Neural progenitor cell (in vitro differentiated cells): ENCODE data around the gene ATXN10. TPM values are rescaled to one million over a fixed set of nuclear protein-coding genes. Genes with fewer than 3 reads are reported as not detected.

Experiments used
- DNase-seq: peaks from one replicate; pipeline ENCODE4 v3.0.0-alpha.2; 2016; ENCODE audit warnings: low spot score
- H2AFZ ChIP-seq: fragments of 200-600 bp; sonication (generic); replicated peaks from 2 replicates; pipeline ENCODE4 v1.6.1; 2016; ENCODE audit warnings: antibody characterized with exemption
- H3F3A ChIP-seq: fragments of 200-600 bp; sonication (generic); 2 replicates; pipeline ENCODE4 v1.6.1; 2016; ENCODE audit warnings: antibody characterized with exemption, low read depth
- H3K27ac ChIP-seq: fragments of 200-600 bp; sonication (generic); 2 replicates; pipeline ENCODE4 v1.5.1; 2016; ENCODE audit warnings: mild to moderate bottlenecking
- H3K27me3 ChIP-seq: fragments of 200-600 bp; sonication (generic); 2 replicates; pipeline ENCODE4 v1.6.1; 2016; ENCODE audit warnings: mild to moderate bottlenecking, moderate library complexity
- H3K36me3 ChIP-seq: fragments of 200-600 bp; sonication (generic); 2 replicates; pipeline ENCODE4 v1.5.1; 2016
- H3K4me1 ChIP-seq: fragments of 200-600 bp; sonication (generic); 2 replicates; pipeline ENCODE4 v1.6.1; 2016; ENCODE audit warnings: mixed run types
- H3K4me2 ChIP-seq: fragments of 200-600 bp; sonication (generic); 2 replicates; pipeline ENCODE4 v1.6.1; 2016
- H3K4me3 ChIP-seq: fragments of 200-600 bp; sonication (generic); 2 replicates; pipeline ENCODE4 v1.5.1; 2016
- H3K79me2 ChIP-seq: fragments of 200-600 bp; sonication (generic); 2 replicates; pipeline ENCODE4 v1.6.1; 2016; ENCODE audit warnings: low read depth
- H3K9ac ChIP-seq: fragments of 200-600 bp; sonication (generic); 2 replicates; pipeline ENCODE4 v1.6.1; 2016
- H3K9me3 ChIP-seq: fragments of 200-600 bp; sonication (generic); 2 replicates; pipeline ENCODE4 v1.5.1; 2016; ENCODE audit warnings: low read depth
- H4K20me1 ChIP-seq: fragments of 200-600 bp; sonication (generic); 2 replicates; pipeline ENCODE4 v1.6.1; 2016; ENCODE audit warnings: low read depth
- H3K27ac Mint-ChIP-seq: 3 replicates; pipeline ENCODE4 v1.8.0; 2021; ENCODE audit warnings: mixed read lengths
- H3K27me3 Mint-ChIP-seq: 2 replicates; pipeline ENCODE4 v1.8.0; 2022; ENCODE audit warnings: low read depth, mild to moderate bottlenecking, inconsistent platforms, moderate library complexity, mixed read lengths; ENCODE audit not compliant: insufficient read depth
- H3K36me3 Mint-ChIP-seq: 3 replicates; pipeline ENCODE4 v1.8.0; 2021; ENCODE audit warnings: mixed read lengths
- H3K4me1 Mint-ChIP-seq: 3 replicates; pipeline ENCODE4 v1.8.0; 2021; ENCODE audit warnings: mixed read lengths
- H3K4me3 Mint-ChIP-seq: 3 replicates; pipeline ENCODE4 v1.8.0; 2021; ENCODE audit warnings: mild to moderate bottlenecking, moderate library complexity, mixed read lengths
- H3K9me3 Mint-ChIP-seq: 3 replicates; pipeline ENCODE4 v1.8.0; 2020; ENCODE audit warnings: mixed read lengths
- EZH2 ChIP-seq: fragments of 200-600 bp; sonication (generic); IDR thresholded peaks from 2 replicates; pipeline ENCODE4 v1.6.1; 2017; ENCODE audit warnings: antibody characterized with exemption, mild to moderate bottlenecking, moderate library complexity
- EZH2phosphoT487 ChIP-seq: fragments of 200-600 bp; sonication (generic); IDR thresholded peaks from 2 replicates; pipeline ENCODE4 v1.6.1; 2017; ENCODE audit warnings: antibody characterized with exemption
- microRNA-seq: library from miRNA; unstranded; fragments of <30 nt; microRNA quantifications from one replicate; pipeline ENCODE4, GENCODE V29; 2016
- small RNA-seq: library from RNA; depleted of rRNA; stranded (forward); fragments of <200 nt; gene quantifications from one replicate; pipeline ENCODE3, GENCODE V24; 2015
- total RNA-seq: library from RNA; depleted of rRNA; stranded (reverse); fragments of >200 nt; gene quantifications from 2 replicates; pipeline ENCODE4 v1.2.3, GENCODE V29; 2015; ENCODE audit warnings: low replicate concordance
- TF ChIP-seq, protein P1 (sequence below): fragments of 200-600 bp; sonication (generic); IDR thresholded peaks from 2 replicates; pipeline ENCODE4 v1.5.1; 2017; ENCODE audit warnings: antibody characterized with exemption, mild to moderate bottlenecking

ATXN10 gene
- total RNA-seq, 1 donor from 2014 or later: 168 TPM

- no peak overlapping the region for H3K27ac Mint-ChIP-seq
- no peak overlapping the region for H3K9ac ChIP-seq
- H3K4me3 Mint-ChIP-seq: no peak overlapping the region
- H3K4me1 ChIP-seq: peaks cover 7% of the 10 kb centered on the region
- no peaks in the 10 kb centered on the region for H3K79me2 ChIP-seq
- peaks cover 14% of the 10 kb centered on the region for H3K4me1 Mint-ChIP-seq
- H2AFZ ChIP-seq: no peak overlapping the region
- H3K4me3 ChIP-seq: no peak overlapping the region
- no peaks in the 10 kb centered on the region for H3K9me3 Mint-ChIP-seq
- H3K27me3 Mint-ChIP-seq: peaks cover 5% of the 10 kb centered on the region
- no peak overlapping the region for H3K27ac ChIP-seq
- no peak for DNase-seq
- no peaks in the 10 kb centered on the region for H3K36me3 ChIP-seq
- H3K9me3 ChIP-seq: no peaks in the 10 kb centered on the region
- H3K4me2 ChIP-seq: no peak overlapping the region
- no peaks in the 10 kb centered on the region for H3K36me3 Mint-ChIP-seq
- no peaks in the 10 kb centered on the region for H3K27me3 ChIP-seq
- H3F3A ChIP-seq: peaks cover 7% of the 10 kb centered on the region
- H4K20me1 ChIP-seq: no peaks in the 10 kb centered on the region
- no peak for TF ChIP-seq EZH2
- TF ChIP-seq EZH2phosphoT487: no peak
- TF ChIP-seq, protein P1, sequence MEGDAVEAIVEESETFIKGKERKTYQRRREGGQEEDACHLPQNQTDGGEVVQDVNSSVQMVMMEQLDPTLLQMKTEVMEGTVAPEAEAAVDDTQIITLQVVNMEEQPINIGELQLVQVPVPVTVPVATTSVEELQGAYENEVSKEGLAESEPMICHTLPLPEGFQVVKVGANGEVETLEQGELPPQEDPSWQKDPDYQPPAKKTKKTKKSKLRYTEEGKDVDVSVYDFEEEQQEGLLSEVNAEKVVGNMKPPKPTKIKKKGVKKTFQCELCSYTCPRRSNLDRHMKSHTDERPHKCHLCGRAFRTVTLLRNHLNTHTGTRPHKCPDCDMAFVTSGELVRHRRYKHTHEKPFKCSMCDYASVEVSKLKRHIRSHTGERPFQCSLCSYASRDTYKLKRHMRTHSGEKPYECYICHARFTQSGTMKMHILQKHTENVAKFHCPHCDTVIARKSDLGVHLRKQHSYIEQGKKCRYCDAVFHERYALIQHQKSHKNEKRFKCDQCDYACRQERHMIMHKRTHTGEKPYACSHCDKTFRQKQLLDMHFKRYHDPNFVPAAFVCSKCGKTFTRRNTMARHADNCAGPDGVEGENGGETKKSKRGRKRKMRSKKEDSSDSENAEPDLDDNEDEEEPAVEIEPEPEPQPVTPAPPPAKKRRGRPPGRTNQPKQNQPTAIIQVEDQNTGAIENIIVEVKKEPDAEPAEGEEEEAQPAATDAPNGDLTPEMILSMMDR: no peak
These were observed 220.5 kb downstream of the ATXN10 start for GRCh38 chr22:45891996-45892621.

DNA sequence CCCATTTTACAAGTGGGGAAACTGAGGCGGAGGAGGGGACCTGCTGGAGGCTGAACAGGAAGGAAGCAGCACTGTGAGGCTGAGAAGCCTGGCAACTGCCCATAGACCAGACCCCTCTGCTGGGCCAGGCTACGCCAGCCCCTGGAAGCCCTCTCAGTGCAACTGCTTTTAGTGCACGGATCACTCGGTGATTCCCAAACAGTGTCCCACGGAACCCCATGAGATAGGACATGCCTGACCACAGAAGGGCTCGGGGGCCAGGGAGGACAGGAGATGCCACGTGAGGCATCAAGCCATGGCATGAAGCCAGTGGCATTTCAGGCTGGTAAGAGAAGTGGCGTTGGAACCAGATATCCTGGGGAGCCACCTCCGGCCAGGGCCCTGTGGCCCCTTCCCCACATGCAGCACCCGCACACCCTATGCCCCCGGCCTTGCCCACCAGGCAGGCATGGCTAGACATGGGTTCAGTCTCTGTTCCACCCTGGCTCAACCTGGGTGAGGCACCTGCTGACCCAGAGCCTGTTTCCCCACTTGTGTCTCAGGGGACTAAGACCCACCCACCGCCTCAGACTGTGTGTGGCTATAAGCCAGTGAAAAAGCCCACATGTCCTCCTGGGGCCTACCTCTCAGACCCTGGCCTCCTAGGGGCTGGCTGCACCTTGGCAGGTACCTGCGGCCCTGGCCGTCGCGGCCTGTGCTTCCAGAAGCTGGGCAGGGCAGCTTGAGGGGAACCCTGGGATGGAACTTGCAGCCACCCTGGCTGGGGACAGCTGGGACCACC, 221.2 kb downstream of the ATXN10 start:
- H3K9me3 Mint-ChIP-seq: no peaks in the 10 kb centered on the region
- peaks cover under 1% of the 10 kb centered on the region for H3K27me3 ChIP-seq
- no peaks in the 10 kb centered on the region for H4K20me1 ChIP-seq
- no peak overlapping the region for H3K4me2 ChIP-seq
- H3K4me3 Mint-ChIP-seq: no peak overlapping the region
- peaks cover 5% of the 10 kb centered on the region for H3K27me3 Mint-ChIP-seq
- peaks cover 16% of the 10 kb centered on the region for H3K4me1 Mint-ChIP-seq
- H3K27ac Mint-ChIP-seq: no peak overlapping the region
- no peak overlapping the region for H3K4me3 ChIP-seq
- no peak overlapping the region for H2AFZ ChIP-seq
- H3K9me3 ChIP-seq: no peaks in the 10 kb centered on the region
- no peaks in the 10 kb centered on the region for H3K36me3 ChIP-seq
- H3K27ac ChIP-seq: no peak overlapping the region
- TF ChIP-seq EZH2phosphoT487 (no peak), EZH2 (no peak)
- TF ChIP-seq, protein P1: no peak
- H3K79me2 ChIP-seq: no peaks in the 10 kb centered on the region
- H3F3A ChIP-seq: peaks cover 7% of the 10 kb centered on the region
- peaks cover 7% of the 10 kb centered on the region for H3K4me1 ChIP-seq
- DNase-seq: no peak
- H3K36me3 Mint-ChIP-seq: no peaks in the 10 kb centered on the region
- H3K9ac ChIP-seq: no peak overlapping the region

DNA sequence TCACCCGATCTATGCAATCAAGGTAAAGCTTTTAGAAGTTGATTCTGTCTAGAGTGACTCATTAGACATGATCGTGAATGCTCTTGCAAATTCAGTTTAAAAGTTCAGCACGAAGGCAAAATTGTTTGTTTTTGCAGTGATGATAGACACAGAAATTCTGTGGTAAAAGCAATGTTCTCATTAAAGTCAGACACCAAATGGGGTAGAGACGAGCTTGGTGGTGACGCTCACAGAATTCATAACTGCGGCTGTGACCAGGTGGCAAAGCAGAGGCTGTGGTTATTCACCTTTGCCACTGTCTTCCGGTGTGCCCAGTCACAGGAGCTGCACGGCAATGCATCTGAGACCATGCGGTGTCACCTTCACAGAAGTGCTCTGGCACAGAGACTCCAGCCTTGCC, 221.9 kb downstream of the ATXN10 start:
- Histone ChIP-seq H3F3A (peaks cover 7% of the 10 kb centered on the region), H3K4me3 (no peak overlapping the region), H3K36me3 (no peaks in the 10 kb centered on the region), H3K4me1 (peaks cover 7% of the 10 kb centered on the region), H3K4me2 (no peak overlapping the region), H3K9me3 (no peaks in the 10 kb centered on the region), H3K9ac (no peak overlapping the region), H2AFZ (no peak overlapping the region), H3K27me3 (peaks cover 7% of the 10 kb centered on the region), H3K27ac (no peak overlapping the region), H3K79me2 (no peaks in the 10 kb centered on the region), H4K20me1 (no peaks in the 10 kb centered on the region)
- H3K27me3 Mint-ChIP-seq: peaks cover 5% of the 10 kb centered on the region
- no peaks in the 10 kb centered on the region for H3K36me3 Mint-ChIP-seq
- H3K4me3 Mint-ChIP-seq: no peak overlapping the region
- no peaks in the 10 kb centered on the region for H3K9me3 Mint-ChIP-seq
- peaks cover 12% of the 10 kb centered on the region for H3K4me1 Mint-ChIP-seq
- H3K27ac Mint-ChIP-seq: no peak overlapping the region
- DNase-seq: no peak
- TF ChIP-seq, protein P1: no peak
- TF ChIP-seq EZH2 (no peak), EZH2phosphoT487 (no peak)

Small RNA genes within 50 kb of the gene (microRNA-seq; reads per million reads assigned to microRNA genes)
- gene MIR4762: not detected

Small RNA genes within 50 kb of the gene (small RNA-seq; reads per million reads assigned to genes)
- gene MIR4762 (not detected), gene RNU6-1161P (not detected)

Other genes starting within 250 kb of the ATXN10 start
- gene FBLN1, start 169.0 kb upstream of the ATXN10 start, total RNA-seq: 84.3 and 163 TPM in 2 replicates